NB4 (cell line): Measurements from ENCODE around the gene TESK2.

Source experiments
- DNase-seq: peaks from one replicate; pipeline ENCODE4 v3.0.0; 2010; ENCODE audit warnings: low read depth
- H3K4me3 ChIP-seq: one replicate; pipeline ENCODE4 v1.5.1; 2011; ENCODE audit warnings: mild to moderate bottlenecking, low read depth, low read length, moderate library complexity
- MYC ChIP-seq: IDR thresholded peaks from 2 replicates; pipeline ENCODE4 v1.6.1; 2011; ENCODE audit warnings: low read depth, low read length
- POLR2A ChIP-seq: IDR thresholded peaks from 2 replicates; pipeline ENCODE4 v1.6.1; 2011; ENCODE audit warnings: mild to moderate bottlenecking; ENCODE audit not compliant: insufficient read length; ENCODE audit errors: extremely low read depth
- TF ChIP-seq, protein P1 (sequence below): IDR thresholded peaks from one replicate; pipeline ENCODE4 v1.5.1; 2012; ENCODE audit warnings: low read depth, low read length
- TF ChIP-seq, protein P2 (sequence below): IDR thresholded peaks from 2 replicates; pipeline ENCODE4 v1.6.1; 2011; ENCODE audit warnings: low read depth, low read length

The TESK2 gene

DNA sequence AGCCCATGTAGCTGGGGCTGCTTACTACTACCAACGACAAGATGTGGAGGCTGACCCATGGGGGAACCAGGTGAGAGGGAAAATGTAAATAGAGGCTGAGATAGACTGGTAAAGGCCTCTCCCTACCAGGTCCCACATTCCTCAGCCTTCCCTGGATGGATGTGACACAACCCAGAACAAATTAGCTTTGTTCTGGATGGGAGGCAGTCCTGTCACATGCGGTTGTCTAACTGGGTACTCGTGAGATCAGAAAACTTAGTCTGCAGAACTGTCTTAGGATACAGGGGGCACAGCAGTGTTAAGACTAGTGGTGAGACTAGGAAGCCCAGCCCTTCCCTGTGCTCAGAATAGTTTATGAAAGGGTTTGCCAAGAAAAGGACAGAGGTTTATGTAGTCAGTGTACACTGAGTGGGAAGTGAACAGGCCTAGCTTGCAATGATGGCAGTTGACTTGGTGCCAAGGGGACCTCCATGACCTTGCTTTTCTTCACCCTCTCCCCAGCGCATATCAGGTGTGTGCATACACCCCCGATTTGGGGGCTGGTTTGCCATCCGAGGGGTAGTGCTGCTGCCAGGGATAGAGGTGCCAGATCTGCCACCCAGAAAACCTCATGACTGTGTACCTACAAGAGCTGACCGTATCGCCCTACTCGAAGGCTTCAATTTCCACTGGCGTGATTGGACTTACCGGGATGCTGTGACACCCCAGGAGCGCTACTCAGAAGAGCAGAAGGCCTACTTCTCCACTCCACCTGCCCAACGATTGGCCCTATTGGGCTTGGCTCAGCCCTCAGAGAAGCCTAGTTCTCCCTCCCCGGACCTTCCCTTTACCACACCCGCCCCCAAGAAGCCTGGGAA is 17.6 kb upstream of the TESK2 start:
- peak; percentile 19 for DNase-seq
- TF ChIP-seq, protein P1, sequence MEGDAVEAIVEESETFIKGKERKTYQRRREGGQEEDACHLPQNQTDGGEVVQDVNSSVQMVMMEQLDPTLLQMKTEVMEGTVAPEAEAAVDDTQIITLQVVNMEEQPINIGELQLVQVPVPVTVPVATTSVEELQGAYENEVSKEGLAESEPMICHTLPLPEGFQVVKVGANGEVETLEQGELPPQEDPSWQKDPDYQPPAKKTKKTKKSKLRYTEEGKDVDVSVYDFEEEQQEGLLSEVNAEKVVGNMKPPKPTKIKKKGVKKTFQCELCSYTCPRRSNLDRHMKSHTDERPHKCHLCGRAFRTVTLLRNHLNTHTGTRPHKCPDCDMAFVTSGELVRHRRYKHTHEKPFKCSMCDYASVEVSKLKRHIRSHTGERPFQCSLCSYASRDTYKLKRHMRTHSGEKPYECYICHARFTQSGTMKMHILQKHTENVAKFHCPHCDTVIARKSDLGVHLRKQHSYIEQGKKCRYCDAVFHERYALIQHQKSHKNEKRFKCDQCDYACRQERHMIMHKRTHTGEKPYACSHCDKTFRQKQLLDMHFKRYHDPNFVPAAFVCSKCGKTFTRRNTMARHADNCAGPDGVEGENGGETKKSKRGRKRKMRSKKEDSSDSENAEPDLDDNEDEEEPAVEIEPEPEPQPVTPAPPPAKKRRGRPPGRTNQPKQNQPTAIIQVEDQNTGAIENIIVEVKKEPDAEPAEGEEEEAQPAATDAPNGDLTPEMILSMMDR, result peak; percentile 11
- no peak for TF ChIP-seq MYC

GRCh38 chr1:45507893-45508292 is 16.9 kb upstream of the TESK2 start:
- H3K4me3 ChIP-seq, result no peak overlapping the region
- no peak for TF ChIP-seq MYC
- TF ChIP-seq, protein P1, result no peak
- TF ChIP-seq, protein P2, sequence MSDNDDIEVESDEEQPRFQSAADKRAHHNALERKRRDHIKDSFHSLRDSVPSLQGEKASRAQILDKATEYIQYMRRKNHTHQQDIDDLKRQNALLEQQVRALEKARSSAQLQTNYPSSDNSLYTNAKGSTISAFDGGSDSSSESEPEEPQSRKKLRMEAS, result no peak
- DNase-seq, result no peak

More for the DNA sequence above, 17.6 kb upstream of the TESK2 start:
- no peak overlapping the region for H3K4me3 ChIP-seq

GRCh38 chr1:45507195-45507594 is 16.2 kb upstream of the TESK2 start:
- TF ChIP-seq, protein P2, result no peak
- TF ChIP-seq MYC, result no peak
- TF ChIP-seq, protein P1, result no peak
- TF ChIP-seq POLR2A, result no peak
- no peak for DNase-seq
- no peak overlapping the region for H3K4me3 ChIP-seq

DNA sequence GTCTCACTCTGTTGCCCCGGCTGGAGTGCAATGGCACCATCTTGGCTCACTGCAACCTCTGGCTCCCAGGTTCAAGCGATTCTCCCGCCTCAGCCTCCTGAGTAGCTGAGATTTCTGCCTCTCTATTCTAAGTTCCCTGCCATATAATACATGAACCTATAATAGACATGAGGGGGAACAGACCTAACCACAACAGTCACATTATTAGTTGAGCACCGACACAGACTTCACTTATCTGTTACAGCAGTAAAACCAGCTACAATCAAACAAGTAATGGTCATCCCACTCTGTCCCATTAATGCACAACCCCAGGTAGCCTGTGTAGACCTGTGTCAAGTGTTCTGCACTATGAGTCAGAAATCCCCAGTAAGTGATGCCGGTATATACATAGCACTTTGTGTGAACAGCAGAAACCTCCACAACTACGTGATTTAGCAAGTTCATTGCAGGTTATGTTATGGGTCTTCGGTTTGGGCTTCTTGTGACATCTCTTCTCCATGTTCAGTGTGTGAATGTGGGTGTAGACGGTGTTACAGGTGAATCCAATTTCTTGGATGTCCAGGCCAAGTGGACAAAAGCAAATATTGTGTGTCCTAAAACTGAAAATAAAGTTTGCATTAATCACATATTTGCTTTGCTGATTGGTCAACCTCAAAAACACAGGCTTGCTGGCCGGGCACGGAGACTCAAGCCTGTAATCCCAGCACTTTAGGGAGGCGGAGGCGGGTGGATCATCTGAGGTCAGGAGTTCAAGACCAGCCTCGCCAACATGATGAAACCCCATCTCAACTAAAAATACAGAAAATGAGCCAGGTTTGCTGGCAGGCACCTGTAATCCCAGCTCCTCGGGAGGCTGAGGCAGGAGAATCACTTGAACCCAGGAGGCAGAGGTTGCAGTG is 12.7 kb upstream of the TESK2 start:
- TF ChIP-seq, protein P2, result no peak
- no peak for TF ChIP-seq POLR2A
- no peak for TF ChIP-seq MYC
- TF ChIP-seq, protein P1, result no peak
- H3K4me3 ChIP-seq, result no peak overlapping the region
- DNase-seq, result no peak

GRCh38 chr1:45501505-45501859 is 10.5 kb upstream of the TESK2 start:
- no peak for DNase-seq
- H3K4me3 ChIP-seq, result peak overlapping the region; percentile 95
- no peak for TF ChIP-seq POLR2A

GRCh38 chr1:45499415-45499769 is 8.4 kb upstream of the TESK2 start:
- peak overlapping the region; percentile 95 for H3K4me3 ChIP-seq
- no peak for TF ChIP-seq MYC
- TF ChIP-seq, protein P2, result no peak
- TF ChIP-seq, protein P1, result no peak
- TF ChIP-seq POLR2A, result no peak
- DNase-seq, result no peak
